ENCODE data around the gene SMIM5.
A peak's percentile ranks its signal among the peaks of the same experiment; 100 is the strongest.

Gene SMIM5

DNA sequence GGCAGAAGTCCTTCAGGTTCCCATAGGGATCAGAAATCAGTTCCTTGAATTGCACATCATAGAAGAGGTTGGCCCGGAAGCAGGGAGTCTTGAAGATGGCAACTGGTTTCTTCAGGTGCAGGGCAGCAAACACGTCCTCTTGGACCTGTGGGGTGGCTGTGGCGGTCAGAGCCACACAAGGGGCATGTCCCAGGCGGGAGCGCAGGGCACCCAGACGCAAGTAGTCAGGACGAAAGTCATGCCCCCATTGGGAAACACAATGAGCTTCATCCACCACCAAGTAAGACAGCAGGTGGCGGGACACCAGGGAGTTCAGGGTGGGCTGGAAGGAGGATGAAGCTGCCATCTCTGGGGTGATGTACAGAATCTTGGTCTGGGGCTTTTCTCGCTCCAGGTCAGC is 29.3 kb downstream of the SMIM5 start:
- in situ Hi-C loops (cut with MboI; ENCODE audit: low sequenced_read_pairs, unreplicated experiment) = no loop called here
- DNase-seq (ENCODE audit: low spot score) = no peak

DNA sequence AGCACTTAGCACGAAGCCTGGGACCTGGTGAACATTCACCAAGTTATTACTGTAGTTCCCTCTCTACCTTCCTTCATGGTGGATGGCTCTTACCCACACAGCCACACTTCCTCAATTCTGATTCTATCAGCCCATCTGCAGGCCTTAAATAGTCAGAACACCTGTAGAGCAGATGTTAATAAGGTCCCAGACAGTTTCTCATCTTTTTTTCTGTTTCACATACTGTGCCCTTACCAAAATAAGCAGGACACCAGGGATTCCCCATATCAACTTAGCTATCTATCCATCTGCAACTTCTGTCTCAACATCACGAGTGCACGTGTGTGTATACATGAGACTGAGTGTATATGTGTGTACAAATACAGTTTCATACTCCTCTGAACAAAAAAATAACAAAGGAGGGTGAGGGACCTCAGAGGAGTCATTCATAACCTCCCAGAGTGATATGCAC is 30.9 kb downstream of the SMIM5 start:
- in situ Hi-C loops (cut with MboI; ENCODE audit: low sequenced_read_pairs, unreplicated experiment) = no loop called here
- peak; percentile 68 for DNase-seq (ENCODE audit: low spot score)
- TF ChIP-seq, protein P1, sequence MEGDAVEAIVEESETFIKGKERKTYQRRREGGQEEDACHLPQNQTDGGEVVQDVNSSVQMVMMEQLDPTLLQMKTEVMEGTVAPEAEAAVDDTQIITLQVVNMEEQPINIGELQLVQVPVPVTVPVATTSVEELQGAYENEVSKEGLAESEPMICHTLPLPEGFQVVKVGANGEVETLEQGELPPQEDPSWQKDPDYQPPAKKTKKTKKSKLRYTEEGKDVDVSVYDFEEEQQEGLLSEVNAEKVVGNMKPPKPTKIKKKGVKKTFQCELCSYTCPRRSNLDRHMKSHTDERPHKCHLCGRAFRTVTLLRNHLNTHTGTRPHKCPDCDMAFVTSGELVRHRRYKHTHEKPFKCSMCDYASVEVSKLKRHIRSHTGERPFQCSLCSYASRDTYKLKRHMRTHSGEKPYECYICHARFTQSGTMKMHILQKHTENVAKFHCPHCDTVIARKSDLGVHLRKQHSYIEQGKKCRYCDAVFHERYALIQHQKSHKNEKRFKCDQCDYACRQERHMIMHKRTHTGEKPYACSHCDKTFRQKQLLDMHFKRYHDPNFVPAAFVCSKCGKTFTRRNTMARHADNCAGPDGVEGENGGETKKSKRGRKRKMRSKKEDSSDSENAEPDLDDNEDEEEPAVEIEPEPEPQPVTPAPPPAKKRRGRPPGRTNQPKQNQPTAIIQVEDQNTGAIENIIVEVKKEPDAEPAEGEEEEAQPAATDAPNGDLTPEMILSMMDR (IDR thresholded peaks at IDR 0.05; ENCODE audit: borderline replicate concordance, control extremely low read depth, extremely low read depth, insufficient read depth, missing control alignments) = no peak

More for the DNA sequence above, 29.3 kb downstream of the SMIM5 start:
- TF ChIP-seq, protein P1 (IDR thresholded peaks at IDR 0.05; ENCODE audit: borderline replicate concordance, control extremely low read depth, extremely low read depth, insufficient read depth, missing control alignments) = no peak

DNA sequence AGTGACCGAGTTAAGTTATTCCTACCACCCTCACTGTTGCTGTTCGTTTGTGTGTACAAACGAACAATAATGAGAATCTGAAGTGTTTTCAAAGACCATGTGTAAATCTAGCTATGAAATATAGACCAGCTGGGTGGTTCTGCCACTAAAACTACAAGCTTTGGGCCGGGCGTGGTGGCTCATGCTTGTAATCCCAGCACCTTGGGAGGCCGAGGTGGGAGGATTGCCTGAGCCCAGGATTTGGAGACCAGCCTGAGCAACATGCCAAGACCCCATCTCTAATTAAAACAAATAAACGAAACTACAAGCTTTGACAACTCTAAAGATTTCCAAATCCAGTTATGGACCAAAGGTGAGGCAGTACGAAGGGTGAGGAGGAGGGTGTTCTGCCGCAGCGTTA is 32.7 kb downstream of the SMIM5 start:
- no peak for DNase-seq (ENCODE audit: low spot score)
- TF ChIP-seq, protein P1 (IDR thresholded peaks at IDR 0.05; ENCODE audit: borderline replicate concordance, control extremely low read depth, extremely low read depth, insufficient read depth, missing control alignments) = no peak
- in situ Hi-C loops (cut with MboI; ENCODE audit: low sequenced_read_pairs, unreplicated experiment) = no loop called here

DNA sequence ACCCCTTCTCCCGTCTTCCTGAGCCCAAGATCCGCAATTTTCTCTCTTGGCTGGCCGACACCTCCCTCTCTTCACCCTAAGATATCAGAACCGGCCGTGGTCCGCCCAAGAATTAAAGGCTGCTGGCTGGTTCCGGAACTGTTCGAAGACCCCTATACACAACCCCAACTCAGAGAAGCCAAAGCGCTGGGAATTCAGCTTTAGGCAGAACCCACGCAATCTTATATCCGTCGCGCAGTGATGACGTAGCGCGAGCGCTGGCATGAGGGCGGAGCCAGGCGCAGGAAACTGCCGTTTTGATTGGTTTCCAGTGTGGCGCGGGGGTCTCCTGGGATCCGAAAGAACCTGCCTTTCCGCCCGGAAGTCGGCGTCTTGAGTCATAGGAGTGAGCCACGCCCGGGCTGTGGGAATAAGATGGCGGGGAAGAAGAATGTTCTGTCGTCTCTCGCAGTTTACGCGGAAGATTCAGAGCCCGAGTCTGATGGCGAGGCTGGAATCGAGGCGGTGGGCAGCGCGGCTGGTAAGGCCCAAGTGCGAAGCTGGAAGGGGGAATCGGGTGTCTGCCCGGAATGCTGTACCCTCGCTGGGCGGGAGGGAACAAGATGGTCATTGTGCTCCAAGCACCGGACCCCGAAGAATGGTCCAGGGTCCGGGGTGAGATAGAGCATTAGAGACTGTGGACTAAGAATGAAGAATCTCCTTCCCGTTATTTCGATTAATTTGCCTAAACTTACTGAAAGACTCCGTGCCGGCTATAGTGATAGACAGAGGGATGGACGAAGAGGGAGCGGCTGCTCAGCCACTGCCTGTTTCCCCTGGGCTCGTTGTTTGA is 33.9 kb downstream of the SMIM5 start, which contains the start of the genes RECQL5 and SAP30BP:
RECQL5 (minus strand) TSS at position 196 of the 832 bp plus-strand sequence. CDS start 597 bp downstream, outside the sequence.
SAP30BP (plus strand) TSS at position 380 of the 832 bp plus-strand sequence; CDS start at position 415, 35 bp downstream.
- TF ChIP-seq, protein P1 (IDR thresholded peaks at IDR 0.05; ENCODE audit: borderline replicate concordance, control extremely low read depth, extremely low read depth, insufficient read depth, missing control alignments) = no peak
- in situ Hi-C loops (cut with MboI; ENCODE audit: low sequenced_read_pairs, unreplicated experiment) = no loop called here
- DNase-seq (ENCODE audit: low spot score) = peak; percentile 94

DNA sequence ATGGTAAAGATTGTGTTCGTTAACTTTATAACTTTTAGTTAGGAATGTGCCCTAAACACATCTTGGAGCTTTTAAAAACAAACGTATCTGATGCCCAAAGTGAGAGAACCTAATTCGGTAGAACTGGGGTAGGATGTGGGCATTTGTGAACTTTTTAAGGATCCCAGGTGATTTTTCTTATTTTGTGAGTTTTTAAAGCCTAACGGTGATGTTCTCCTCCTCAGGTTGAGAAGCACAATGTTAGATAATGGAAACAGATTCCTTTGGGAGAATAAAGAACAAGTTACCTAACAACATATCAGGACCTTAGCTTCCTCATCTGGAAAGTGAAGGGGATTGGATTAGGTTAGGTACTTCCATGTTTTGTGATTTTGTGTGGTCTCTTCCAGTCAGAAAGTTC is 34.6 kb downstream of the SMIM5 start:
- in situ Hi-C loops (cut with MboI; ENCODE audit: low sequenced_read_pairs, unreplicated experiment) = no loop called here
- TF ChIP-seq, protein P1 (IDR thresholded peaks at IDR 0.05; ENCODE audit: borderline replicate concordance, control extremely low read depth, extremely low read depth, insufficient read depth, missing control alignments) = no peak
- DNase-seq (ENCODE audit: low spot score) = no peak

DNA sequence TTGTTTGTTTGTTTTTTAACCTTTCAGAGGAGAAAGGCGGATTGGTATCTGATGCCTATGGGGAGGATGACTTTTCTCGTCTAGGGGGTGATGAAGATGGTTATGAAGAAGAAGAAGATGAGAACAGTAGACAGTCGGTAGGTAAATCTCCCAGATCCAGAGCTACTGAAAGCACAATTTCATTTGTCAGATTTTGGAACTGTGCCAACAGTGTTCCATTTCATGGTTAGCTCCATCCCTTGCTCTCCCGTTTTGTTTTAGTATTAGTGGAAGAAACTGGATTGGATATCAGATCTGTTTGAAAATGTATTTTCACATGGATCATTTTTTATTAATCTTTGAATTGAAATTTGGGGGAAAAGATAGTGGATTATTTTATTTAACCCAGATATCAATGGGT is 35.3 kb downstream of the SMIM5 start:
- TF ChIP-seq, protein P1 (IDR thresholded peaks at IDR 0.05; ENCODE audit: borderline replicate concordance, control extremely low read depth, extremely low read depth, insufficient read depth, missing control alignments) = no peak
- in situ Hi-C loops (cut with MboI; ENCODE audit: low sequenced_read_pairs, unreplicated experiment) = no loop called here
- no peak for DNase-seq (ENCODE audit: low spot score)
